Measurements from ENCODE around the gene PIGP. TPM values are rescaled to one million over a fixed set of nuclear protein-coding genes. Genes with fewer than 3 reads are reported as not detected.
"Not testable (repeated sequence)": the region's sequence is repeated elsewhere in the genome, so short reads cannot be mapped to it uniquely, and the experiment has no call there.

Gene PIGP
- total RNA-seq, 2 donors from 2014 or later: 7.6 to 13.4 TPM

GRCh38 chr21:37106998-37107397 is 34.1 kb upstream of the PIGP start:
- Histone ChIP-seq H3K4me3 (no peak overlapping the region), H3K9me3 (no peaks in the 10 kb centered on the region), H3K36me3 (no peaks in the 10 kb centered on the region), H3K4me1 (ENCODE audit: control insufficient read depth in 1 of 2, low read depth in 2 of 2) (no peaks in the 10 kb centered on the region), H3K27ac (no peak overlapping the region), H3K27me3 (replicated peaks; ENCODE audit: insufficient read depth) (no peaks in the 10 kb centered on the region)
- ATAC-seq (ENCODE audit: insufficient number of reproducible peaks, low FRiP score, low read depth) (no peak), DNase-seq (ENCODE audit: low spot score) (no peak)
- no peak for TF ChIP-seq CTCF (IDR thresholded peaks at IDR 0.05)

- not testable (repeated sequence) for H3K36me3 ChIP-seq; H3K4me3 ChIP-seq; H3K4me1 ChIP-seq (ENCODE audit: control insufficient read depth in 1 of 2, low read depth in 2 of 2); H3K27me3 ChIP-seq (replicated peaks; ENCODE audit: insufficient read depth); H3K9me3 ChIP-seq; DNase-seq (ENCODE audit: low spot score); H3K27ac ChIP-seq; ATAC-seq (ENCODE audit: insufficient number of reproducible peaks, low FRiP score, low read depth)
Measured at GRCh38 chr21:37102746-37103145, 29.9 kb upstream of the PIGP start.

GRCh38 chr21:37101384-37101783 is 28.5 kb upstream of the PIGP start:
- no peak for DNase-seq (ENCODE audit: low spot score)
- Histone ChIP-seq H3K9me3 (no peaks in the 10 kb centered on the region), H3K4me1 (ENCODE audit: control insufficient read depth in 1 of 2, low read depth in 2 of 2) (no peaks in the 10 kb centered on the region), H3K27me3 (replicated peaks; ENCODE audit: insufficient read depth) (no peaks in the 10 kb centered on the region), H3K27ac (no peak overlapping the region), H3K4me3 (no peak overlapping the region), H3K36me3 (peaks cover 13% of the 10 kb centered on the region)
- ATAC-seq (ENCODE audit: insufficient number of reproducible peaks, low FRiP score, low read depth): no peak
- no peak for TF ChIP-seq CTCF (IDR thresholded peaks at IDR 0.05)

GRCh38 chr21:37100316-37100715 is 27.4 kb upstream of the PIGP start:
- Histone ChIP-seq H3K9me3 (no peaks in the 10 kb centered on the region), H3K27me3 (replicated peaks; ENCODE audit: insufficient read depth) (no peaks in the 10 kb centered on the region), H3K27ac (no peak overlapping the region), H3K4me3 (no peak overlapping the region), H3K4me1 (ENCODE audit: control insufficient read depth in 1 of 2, low read depth in 2 of 2) (no peaks in the 10 kb centered on the region), H3K36me3 (peaks cover 13% of the 10 kb centered on the region)
- no peak for ATAC-seq (ENCODE audit: insufficient number of reproducible peaks, low FRiP score, low read depth)
- DNase-seq (ENCODE audit: low spot score): no peak
- TF ChIP-seq CTCF (IDR thresholded peaks at IDR 0.05): no peak

GRCh38 chr21:37098751-37099150 is 25.9 kb upstream of the PIGP start:
- no peaks in the 10 kb centered on the region for H3K9me3 ChIP-seq
- H3K4me1 ChIP-seq (ENCODE audit: control insufficient read depth in 1 of 2, low read depth in 2 of 2): no peaks in the 10 kb centered on the region
- H3K36me3 ChIP-seq: peaks cover 13% of the 10 kb centered on the region
- TF ChIP-seq CTCF (IDR thresholded peaks at IDR 0.05): no peak
- ATAC-seq (ENCODE audit: insufficient number of reproducible peaks, low FRiP score, low read depth) (no peak), DNase-seq (ENCODE audit: low spot score) (no peak)
- H3K4me3 ChIP-seq: no peak overlapping the region
- no peaks in the 10 kb centered on the region for H3K27me3 ChIP-seq (replicated peaks; ENCODE audit: insufficient read depth)
- no peak overlapping the region for H3K27ac ChIP-seq

- ATAC-seq (ENCODE audit: insufficient number of reproducible peaks, low FRiP score, low read depth): no peak
- Histone ChIP-seq H3K4me3 (no peak overlapping the region), H3K4me1 (ENCODE audit: control insufficient read depth in 1 of 2, low read depth in 2 of 2) (no peaks in the 10 kb centered on the region), H3K36me3 (peaks cover 13% of the 10 kb centered on the region), H3K27me3 (replicated peaks; ENCODE audit: insufficient read depth) (no peaks in the 10 kb centered on the region), H3K9me3 (no peaks in the 10 kb centered on the region), H3K27ac (no peak overlapping the region)
- no peak for TF ChIP-seq CTCF (IDR thresholded peaks at IDR 0.05)
- DNase-seq (ENCODE audit: low spot score): no peak
Measured at GRCh38 chr21:37095821-37096220, 22.9 kb upstream of the PIGP start.
